ENCODE results near the gene PAK1.

DNA sequence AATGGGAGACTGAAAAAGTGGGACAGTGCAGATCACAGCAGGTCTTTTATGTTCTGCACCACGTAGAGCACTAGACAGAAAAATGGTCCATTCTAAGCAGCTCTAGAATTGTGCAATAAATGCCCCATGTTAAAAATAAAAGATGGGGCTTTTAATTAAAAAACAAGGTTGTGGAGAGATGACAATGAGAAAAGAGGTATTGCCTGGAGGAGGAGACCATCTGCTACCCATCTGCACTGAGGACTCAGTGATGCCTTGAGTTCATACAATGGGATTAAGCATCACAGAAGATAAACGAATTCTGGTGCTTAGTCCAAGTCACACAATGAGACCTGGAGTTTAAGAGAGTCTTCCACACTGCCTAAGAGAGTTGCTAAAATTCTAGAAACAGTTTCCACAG, 73.6 kb downstream of the PAK1 start:
- TF ChIP-seq ELF4 (IDR thresholded peaks at IDR 0.05) (no peak), LEF1 (IDR thresholded peaks at IDR 0.05; ENCODE audit: borderline replicate concordance) (no peak), SP1 (IDR thresholded peaks at IDR 0.05) (no peak), TARDBP (IDR thresholded peaks at IDR 0.05) (no peak), FOXK2 (IDR thresholded peaks at IDR 0.05) (no peak), FOXM1 (IDR thresholded peaks at IDR 0.05; ENCODE audit: borderline replicate concordance) (no peak)

All from HEK293T (cell line).